Stimulated activated CD4-positive, alpha-beta T cell treated with anti-CD3 and anti-CD28 coated beads, Interleukin-15, amount 100 ng/mL, for 48 hours (primary cell): ENCODE data around the gene MED13L.

ENCODE experiments used
- DNase-seq, 2 donors: peaks; one replicate each; pipeline ENCODE4 v3.0.0-alpha.2; 2020; ENCODE audit warnings: low read depth in 2 of 2

Gene MED13L

DNA sequence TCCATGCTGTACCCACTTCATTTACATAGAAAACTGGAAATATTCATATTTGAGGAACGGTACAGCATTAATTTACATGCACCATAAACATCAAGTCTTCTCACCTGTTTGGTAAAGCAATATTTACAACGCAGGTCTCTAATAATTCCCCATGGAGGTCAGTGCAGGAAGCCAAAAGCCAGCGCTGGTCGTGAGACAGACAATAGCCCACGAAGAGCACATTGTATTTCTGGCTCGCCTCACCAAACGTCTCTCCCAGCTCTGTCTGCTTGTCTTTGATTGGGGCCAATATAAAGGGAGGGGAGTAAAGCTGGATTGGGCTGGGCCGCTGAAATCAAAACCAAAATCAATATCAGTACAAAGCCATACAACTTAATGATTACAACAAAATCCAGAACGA, 302.1 kb downstream of the MED13L start:
- DNase-seq: no peak

DNA sequence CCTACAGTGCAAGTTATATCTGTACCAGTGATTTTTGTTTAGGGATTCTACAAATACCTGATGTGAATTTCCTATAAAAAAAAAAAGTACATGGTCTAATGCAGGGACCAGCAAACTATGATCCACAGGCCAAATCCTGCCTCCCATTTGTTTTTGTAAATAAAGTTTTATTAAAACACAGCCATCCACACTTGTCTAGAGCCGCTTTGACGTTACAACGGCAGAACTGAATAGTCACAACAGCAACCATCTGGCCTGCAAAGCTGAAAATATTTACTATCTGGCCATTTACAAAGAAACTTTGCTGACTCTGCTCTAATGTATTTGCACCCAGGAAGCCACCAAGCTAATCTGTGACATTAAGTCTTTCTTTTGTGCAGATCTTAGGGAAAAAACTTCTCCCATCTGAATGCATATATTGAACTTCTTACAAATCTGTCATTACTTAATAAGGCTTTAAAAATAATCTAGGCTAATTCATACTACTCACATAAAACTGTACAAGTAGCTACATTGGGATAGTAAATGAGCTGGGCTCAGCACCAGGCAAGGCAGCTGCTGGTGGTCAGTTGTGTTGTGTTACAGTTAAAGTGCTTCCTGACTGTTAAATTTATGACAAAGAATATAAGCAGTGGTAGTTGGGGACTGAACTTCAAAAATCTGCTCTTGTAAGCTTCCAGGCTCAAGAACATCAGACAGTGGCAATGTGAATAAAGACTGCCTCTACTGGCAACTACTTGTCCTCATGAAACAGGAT, 303.3 kb downstream of the MED13L start:
- DNase-seq: no peak

DNA sequence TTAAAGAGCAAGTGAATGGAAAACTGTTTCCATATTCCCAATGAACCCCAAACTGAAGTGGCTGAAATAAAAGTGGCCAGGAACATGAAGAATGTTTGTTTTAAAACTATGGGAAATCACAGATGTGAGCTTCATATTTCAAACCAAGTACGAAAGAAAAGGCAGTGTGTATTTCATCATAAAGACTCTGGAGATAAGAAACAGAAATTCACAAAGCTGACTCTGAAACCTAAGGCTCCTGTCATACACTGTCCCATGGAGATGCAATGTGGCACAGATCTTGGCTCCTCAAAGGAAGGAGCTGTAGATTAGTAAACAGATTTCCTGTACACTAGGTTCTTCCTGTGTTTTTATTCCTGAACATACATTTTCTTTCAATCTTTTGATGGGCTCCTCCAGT, 304.4 kb downstream of the MED13L start:
- DNase-seq: no peak

DNA sequence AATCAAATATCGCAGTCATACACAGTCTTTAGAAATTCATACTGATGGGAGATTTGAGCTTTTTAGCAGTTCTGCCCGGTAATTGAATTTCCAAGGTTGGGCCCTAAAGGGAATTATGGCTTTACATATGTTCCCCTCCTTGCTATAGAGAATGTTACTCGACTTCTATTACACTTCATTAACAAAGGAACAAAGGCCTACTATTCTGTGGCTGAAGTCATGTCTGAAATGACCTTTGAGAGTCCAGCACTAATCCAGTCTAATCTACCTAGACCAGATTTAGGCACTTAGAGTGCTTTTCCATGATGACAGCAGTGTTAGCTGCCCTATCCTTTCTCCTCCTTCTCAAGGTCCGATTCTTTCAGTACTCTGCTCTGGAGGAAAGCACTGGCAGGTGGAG, 305.3 kb downstream of the MED13L start:
- DNase-seq: no peak

DNA sequence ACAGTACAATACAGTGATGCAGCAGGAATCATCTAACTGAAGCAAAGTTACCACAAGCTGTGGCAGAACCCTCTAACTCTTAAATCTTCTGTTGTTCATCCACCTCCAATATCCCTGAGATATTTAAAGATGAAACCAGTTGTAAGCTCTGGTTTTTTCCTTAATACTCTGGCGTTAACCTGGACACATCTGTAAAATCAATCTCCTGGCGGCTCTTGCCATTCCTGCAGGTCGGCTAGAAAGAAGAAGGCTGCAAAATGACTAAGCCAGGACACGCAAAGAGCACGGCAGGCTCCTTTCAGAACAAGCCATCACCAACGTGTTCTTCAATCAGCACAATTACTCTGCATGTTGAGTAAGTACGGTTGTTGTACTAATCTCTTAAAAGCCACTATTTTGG, 309.3 kb downstream of the MED13L start:
- no peak for DNase-seq

DNA sequence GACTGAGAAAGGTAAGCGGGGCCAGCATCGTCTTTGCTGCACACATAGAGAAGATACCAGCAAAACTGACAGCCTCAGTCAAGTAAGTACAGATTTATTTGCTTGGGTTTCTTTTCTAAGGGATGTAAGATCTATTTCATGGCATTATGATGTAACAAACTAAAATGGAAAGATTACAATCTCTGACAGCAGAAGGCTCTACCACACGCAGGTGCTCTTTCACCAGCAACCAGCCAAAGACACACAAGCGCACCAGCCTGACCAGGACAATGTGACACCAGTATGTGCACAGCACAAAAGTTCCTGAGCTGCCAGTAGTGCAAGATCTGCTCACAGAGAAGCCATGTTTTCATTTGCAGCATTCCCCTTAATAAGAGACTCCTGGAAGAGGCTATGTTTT, 311.1 kb downstream of the MED13L start:
- DNase-seq: no peak

DNA sequence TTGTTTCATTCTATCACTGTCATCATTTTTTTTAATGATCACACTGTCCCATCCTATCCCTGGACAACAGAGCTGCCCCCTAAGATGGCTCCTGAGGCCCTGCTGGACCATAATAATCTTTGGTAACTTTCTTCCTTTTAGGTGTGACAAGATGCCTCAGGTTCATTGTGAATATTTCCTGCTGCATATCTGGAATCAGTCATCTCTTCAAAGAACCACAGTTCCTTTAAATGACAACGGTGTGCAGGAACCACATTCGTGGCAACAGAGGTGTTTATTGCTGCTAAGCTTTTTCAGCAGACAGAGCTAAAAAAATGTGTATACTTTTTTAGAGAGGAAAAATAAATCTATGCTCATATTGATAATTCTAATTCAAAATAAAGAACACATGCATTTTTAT, 312.9 kb downstream of the MED13L start:
- no peak for DNase-seq

DNA sequence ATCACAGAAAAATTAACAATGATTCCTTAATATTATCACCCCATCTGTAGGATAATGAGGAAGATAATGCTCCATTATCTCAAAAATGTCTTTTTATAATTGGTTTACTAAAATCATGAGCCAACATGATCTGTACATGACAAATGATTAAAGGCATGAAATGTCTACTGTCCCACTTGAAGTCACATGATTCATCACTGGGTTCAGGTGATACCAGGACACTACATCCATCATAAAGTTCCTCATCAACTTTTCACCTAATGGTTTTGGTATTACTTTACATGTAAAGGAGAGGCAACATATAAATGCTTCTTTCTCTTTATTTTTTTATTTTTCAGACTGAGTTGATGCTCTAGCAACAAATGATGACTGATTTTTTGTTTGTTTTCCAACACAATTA, 313.3 kb downstream of the MED13L start:
- no peak for DNase-seq

DNA sequence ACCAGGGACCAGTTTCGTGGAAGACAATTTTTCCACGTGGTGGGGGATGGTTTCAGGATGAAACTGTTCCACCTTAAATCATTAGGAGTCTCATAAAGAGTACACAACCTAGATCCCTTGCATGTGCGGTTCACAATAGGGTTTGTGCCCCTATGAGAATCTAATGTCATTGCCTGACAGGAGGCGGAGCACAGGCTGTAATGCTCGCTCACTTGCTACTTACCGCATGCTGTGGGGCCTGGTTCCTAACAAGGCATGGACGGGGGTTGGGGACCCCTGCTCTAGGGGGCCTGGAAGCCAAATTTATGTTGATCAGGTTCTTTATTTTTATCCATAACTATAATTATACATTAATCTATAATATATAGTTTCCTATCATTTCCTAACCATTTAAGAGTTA, 315.3 kb downstream of the MED13L start:
- no peak for DNase-seq

DNA sequence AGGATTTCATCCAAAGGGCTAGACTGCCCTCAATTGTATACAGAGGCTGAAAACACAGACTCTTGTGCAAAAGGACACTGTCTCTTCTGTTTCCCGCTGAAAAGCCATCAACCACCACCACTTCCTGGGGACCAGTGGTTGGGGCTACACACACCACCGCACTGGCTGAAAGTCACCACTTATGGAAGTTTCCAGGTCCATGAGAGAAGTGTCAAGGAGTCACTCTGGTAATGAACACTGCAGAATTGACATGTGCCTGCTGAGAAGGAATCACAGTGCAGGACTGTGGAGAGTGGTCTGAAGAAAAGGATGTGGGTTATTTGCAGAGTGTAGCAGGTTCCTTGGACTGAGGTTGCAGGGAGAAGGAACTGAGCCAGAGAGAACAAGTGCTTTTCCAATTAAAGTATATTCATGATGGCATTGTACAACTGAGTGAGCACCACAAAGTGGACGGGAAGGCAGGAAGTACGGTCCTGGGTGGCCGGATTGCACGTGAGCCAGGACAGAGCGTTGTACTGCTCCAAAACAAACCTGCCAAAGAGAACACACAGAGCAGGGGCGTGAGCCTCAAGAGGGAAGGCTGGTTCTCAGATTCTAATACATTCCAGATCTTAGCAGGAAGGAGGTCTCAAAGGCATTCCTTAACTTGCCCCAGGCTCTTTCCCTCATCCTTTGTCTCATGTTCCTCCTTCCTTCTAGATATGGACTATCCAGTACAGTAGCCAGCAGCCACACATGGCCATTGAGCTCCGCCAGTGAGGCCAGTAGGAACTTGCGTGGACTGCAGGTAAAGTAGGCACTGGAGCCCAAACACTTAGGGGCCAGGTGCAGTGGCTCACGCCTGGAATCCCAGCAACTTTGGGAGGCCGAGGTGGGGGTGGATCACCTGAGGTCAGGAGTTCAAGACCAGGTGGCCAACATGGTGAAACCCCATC, 316.4 kb downstream of the MED13L start:
- DNase-seq: no peak

DNA sequence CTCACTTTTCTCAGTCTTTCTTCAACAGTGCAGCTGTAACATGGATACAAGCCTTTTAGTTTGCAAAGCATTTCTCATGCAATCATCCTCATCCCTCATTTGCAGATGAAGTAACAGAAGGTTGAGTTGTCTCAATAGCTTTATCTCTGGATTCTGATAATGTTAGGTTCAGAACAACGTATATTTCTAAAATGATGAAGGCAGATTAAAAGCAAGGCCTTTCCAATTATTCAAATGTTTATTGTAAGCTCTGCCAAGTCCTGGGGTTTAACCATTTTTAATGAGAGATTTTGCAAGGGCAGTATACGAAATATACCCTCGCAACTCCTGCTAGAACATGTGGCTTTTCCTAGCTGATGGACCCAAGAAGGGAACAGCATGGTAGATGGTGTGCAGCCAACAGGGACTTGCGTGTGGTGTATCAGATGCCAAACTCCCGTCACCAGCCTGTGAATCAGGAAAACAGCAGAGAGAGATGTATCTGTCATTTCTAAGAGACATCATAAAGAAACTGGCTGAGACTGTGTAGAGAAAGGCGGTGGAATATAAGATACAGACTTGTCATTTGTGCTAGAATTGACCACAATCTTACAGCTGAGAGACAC, 319.7 kb downstream of the MED13L start:
- no peak for DNase-seq

DNA sequence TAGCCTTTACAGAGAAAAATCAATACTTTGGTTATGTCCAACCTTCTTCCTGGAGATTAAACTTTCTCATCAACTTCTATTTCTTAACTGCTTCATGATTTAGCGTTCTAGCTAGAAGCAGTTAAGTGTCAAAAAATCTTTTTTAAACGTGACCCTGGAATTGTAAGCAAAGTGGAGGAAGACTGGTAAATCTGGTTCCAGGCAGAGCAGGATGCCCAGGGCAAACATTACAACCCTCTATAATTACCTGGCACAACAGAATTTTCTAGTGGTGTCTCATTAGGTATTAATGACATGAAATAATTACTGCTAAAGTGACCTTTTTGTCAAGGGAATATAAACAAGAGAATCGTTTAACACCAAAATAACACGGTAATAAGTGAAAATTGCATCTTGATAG, 320.8 kb downstream of the MED13L start:
- no peak for DNase-seq

DNA sequence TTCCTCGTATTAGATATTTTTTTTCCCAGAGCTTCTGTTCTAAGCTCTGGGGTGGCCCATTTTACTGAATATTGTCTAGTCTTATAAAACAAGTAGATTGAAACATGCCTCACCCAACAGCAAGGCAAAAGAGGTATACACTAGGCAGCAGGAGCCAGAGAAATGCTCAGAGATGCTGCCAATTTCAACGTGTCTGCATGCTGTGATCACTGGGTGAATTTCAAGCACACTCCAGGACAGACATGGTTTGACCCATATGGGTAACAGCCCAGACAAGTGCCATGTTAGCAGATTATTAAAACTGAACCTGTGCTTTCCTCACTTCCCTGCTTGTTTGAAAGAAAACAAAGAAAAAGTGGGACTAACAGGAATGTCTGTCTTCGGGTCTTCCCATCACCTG, 321.3 kb downstream of the MED13L start:
- no peak for DNase-seq

DNA sequence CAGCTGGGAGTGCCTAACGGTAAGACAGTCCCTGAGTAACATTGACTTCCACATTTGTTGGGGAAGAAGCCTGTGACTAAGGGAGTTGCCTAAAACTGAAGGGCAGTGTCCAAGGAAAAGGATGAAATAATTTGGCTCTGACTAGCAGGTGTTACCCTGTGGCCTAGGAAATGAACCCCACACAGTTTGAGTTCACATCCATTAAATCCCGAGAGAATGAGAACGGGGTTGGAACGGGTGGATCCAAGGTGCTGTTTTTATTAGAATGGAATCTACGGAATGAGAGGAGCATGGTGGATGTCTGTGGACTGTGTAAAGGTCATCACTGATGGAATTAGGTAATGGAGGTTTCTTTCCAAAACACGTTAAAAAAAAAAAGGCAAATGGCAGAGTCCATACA, 324.0 kb downstream of the MED13L start:
- no peak for DNase-seq

DNA sequence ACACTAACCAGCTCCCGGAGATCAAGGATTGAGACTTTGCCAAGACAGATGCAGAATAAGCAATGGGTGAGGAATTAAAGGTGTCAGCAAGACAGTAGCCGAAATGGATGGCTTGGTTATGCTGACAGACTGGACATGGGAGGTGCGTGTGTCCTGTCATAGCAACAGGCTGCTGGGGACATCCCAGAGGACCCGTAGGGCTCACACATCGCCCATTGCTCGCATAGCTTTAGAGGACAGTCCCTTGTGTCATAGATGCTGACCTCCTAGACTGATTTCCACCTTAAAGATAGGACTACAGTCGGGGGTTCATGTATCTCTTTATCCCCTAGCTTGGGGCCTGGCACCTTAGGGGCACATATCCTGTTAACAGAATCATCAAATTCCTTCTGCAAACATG, 324.5 kb downstream of the MED13L start:
- DNase-seq: no peak

DNA sequence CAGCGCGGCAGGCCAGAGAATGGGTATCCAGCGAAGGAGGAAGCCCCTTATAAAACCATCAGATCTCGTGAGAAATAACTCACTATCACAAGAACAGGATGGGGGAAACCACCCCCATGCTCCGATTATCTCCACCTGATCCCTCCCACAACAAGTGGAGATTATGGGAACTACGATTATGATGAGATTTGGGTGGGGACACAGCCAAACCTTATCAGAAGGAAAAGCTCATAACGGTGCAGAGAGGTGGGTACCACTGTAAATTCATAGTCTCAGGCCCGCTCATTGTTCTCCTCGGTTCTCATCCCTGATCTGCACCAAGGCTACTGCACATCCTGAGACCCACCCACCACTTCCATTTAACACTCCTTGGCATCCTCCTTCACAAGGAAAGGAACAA, 326.5 kb downstream of the MED13L start:
- no peak for DNase-seq

DNA sequence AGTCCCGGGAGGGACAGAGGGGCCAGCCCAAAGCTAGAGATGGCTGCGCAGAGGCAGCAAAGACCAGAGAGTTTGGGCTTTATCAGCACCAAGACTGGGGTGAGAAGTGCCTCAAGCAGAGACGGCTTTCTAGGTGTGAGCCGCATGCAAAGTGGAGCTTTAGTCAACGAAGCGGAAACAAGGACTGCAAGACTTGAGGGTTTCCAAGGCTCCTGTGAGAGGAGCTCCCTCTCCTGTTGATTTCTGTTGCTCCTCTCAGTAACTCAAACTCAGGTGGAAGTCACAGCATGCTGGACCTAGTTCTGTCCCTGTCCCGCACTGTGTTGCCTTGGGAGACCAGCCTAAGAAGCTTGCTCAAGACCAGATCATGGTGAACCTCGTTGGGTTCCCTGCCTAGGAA, 327.8 kb downstream of the MED13L start:
- DNase-seq: no peak

DNA sequence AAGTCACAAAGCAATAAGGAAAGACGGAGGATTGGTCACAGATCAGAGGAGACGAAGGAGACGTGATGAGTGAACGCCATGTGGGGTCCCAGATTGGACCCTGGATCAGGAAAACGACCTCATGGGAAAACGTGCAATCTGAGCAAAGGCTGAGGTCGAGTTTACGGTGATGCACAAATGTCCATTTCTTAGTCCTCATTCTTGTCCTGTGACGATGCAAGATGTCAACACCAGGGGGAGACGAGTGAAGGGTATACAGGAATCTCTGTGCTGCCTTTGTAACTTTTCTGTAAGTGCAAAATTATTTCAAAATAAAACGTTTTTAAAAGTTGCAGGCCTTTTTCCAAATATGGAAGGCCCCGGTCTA, 329.8 kb downstream of the MED13L start:
- no peak for DNase-seq

DNA sequence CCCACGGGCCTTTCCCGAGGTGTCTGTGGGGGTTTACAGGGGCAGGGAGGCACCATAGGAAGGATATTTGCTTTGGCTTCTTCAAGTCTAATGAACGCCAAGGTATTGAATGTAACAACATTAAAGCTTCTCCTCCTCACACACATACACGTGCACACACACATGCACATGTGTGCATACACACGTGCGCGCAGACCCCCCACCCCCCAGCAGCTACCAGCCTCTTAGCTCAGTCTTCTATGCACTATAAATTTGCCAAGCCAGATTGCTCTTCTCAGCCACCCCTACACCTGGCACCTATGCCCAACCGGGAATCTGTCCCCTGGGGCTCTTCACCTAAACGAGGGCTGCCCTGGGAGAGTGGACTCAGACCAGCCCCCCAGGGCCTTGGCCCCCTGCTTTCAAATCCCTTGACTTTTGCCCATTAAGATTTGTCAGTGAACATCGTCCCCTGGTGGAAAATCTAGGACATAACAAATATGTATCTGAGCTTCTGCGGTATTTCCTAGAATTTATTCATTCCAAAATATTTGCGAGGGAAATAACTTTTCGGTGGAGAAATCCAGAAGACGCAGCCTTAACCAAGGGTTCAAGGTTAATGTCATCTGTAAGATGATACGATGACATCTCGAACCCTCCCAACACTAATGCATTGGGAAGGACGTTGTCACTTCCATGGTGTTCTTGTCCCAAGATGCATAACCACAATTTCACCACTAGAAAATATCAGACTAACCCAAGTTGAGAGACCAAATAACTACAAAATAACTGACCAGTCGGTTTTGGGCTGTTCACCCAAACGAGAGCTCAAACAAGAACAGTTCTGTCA, 330.4 kb downstream of the MED13L start:
- no peak for DNase-seq

DNA sequence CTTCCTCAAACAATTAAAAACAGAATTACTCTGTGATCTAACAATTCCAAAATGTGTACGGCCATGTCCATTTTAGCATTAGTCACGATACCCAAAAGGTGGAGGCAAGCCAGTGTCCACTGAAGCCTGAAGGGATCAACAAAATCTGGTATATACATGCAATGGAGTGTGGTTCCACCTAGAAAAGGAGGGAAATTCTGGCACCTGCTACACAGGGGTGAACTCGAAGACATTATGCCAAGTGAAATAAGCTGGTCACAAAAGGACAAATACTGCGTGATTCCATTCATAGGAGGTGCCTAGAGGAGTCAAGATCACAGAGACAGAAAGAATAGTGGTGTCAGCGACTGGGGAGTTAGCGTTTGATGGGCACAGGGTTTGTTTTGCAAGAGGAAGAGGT, 331.4 kb downstream of the MED13L start:
- no peak for DNase-seq

DNA sequence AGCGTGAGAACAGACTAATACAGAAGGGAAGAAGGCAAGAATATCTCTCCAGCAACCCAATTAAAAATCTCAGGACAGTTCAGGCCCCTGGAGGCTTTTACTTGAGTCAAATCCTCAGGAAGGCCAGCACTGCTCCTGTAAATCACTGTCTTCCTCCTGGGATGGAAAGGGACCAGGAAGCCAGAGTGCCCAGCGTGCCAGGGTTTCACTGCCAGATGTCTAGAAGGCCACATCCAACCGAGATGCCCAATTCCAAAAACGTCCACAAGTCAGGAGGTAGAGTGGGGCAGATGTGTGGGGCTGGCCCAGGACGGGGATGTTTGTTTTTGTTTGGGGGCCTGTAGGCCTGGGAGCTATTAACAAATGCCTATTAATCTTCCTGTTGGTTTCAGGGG, 332.0 kb downstream of the MED13L start:
- DNase-seq: no peak
